Cerebellar nuclear complex (tissue), 1 donor: ENCODE measurements around the gene SGCE.

ENCODE experiments used
- DNase-seq, 2 experiments: peaks; one replicate each; lab custom pipeline; 2025; lab: John Stamatoyannopoulos, UW

The SGCE gene

DNA sequence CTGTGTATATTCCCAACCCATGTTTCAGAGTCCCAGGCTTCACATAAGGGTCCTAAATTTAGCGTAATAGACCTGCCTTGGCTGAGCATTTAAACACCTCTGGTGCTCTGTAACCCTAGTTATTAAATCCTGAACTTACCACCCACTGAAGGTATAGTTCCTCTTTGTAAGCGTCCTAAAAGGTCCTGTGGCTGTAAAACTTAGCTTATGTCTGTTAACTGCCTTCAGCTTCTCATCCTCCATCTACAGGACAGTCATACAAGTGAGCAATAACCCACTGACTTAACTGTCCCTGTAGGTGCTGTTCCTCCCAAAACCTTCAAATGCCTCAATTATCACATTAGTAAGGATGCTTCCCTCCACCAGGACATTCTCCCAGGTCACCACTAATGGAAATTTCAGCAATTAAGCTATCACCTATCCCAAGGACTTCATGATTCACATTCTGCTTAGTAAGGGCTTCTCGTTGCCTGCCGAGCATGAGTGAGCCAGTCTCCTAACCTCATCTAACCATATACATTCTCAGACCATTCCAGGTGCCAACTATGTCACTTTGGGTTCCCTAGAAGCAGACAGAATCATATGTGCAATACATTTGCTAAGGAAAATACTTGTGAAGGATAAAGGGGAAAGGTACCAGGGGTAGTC is 90.6 kb downstream of the SGCE start:
- no peak for DNase-seq

DNA sequence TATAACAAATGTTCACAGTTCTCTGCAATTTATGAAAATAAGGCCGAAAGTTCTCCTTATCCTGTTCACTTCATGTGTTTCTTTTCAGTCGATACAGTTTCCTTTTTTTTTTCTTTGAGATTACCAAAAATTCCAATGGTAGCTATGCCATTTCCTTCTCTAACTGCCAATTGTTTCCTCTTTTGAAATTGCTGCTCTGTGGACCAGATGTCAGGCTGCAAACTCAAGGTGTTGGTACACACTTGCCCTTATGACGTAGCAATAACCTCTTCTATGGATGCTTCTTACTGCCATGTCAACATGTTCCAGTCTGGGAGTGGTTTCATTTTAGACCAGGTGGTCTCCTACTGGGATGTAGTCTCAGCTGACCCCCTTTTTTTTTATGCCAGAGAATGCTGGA is 93.4 kb downstream of the SGCE start:
- no peak for DNase-seq

DNA sequence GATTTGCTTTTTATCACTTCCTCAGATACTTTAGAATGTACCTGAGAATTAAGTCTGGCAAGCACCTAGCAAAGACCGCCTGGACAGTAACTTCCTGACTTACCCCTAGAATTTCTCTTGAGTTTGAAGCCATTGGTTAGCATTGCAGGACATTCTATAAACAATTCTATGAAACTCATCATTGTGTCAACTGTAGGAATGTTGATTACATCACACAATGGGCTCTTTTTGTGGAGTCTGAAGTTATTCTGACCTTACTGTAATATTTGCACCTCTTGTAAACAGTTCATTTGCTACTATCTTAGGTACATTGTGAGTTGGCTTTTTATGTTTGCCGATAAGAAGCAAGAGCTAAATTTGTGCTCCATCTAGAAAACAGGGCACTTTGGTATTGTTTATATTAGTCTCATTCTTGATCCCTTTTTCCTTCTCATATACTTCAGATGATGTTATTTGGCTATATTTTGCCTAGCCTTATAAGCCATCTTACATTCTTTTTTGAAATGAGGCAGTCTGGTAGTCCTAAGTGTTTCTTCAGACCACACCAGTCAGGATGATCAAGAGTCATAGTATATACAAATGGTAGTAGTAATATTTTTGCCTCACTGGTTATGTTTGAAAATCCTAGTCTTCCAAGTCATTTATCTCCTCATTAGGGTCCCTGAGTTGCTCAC is 94.0 kb downstream of the SGCE start:
- DNase-seq, result no peak

DNA sequence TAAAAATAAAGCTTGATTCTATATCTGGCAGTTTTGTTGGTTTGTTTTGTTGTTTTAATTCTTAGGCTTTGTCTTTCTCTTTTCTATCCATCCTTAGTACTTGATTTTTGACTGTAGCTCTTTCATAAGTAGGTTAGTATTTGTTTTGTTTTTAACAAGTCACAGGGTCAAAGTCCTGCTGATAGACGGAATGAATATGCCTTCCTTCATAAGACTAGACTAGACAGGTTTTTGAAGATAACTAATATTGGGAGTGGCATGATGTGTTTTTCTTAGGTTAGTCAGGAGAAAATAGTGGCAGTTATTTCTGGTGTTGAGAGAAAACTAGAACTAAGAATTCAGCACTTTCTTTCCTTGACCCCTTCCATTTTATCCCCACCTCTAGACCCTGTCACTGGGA is 96.0 kb downstream of the SGCE start:
- DNase-seq, result no peak

DNA sequence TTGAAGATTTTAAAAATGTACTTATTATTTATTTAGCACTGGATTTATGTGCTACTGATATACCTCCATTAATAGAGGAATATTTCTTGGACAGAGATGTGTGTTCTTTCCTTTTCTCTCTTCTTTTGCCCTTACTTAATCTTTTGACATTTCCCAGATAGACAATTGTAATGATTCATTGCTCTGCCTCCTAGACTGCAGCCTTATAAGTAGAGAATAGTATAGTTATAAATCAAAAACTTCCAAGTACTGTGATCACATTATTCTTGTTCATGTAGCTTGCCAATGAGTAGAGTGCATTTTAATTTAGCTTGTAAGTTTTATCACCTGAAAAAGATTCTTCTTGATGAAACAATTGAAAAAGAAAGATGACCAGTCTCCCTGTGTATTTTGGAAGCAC is 98.7 kb downstream of the SGCE start:
- DNase-seq, result no peak

DNA sequence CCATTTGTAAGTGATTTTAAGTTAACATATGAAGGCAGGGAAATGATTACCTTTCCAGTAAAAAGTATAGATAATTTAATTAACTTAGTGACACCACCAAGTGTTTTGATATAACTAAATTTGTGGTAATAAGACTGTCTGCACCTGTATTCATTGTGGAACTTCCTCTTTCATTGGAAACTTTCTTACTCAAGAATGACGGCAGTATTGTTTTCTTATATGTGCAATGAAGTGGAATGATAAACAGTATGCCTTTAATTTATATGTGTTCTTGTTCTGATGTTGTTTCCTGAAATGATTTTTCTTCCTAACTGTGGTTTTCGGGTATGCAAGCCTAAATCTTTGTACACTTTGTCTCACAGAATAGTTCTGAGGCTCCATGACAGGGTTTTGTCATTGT is 99.9 kb downstream of the SGCE start:
- DNase-seq, result no peak

DNA sequence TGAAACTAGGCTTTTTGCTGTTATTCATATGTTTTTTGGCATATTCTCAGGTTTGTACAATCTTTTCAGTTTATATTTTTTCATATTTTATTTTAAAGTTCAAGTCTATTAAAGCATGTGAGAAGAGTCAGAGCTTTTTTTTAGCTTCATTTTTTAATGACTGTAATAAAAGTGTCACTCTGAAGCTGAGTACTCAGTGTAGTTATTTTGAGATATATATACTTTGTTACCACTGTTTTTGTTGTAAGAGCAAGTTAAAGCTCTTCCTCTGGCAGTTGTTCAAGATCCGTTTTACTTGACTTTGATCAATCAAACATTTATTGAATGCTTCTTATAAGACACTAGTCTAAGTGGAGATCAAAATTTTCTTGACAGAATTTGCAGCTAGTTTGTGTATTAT is 108.8 kb downstream of the SGCE start:
- no peak for DNase-seq

DNA sequence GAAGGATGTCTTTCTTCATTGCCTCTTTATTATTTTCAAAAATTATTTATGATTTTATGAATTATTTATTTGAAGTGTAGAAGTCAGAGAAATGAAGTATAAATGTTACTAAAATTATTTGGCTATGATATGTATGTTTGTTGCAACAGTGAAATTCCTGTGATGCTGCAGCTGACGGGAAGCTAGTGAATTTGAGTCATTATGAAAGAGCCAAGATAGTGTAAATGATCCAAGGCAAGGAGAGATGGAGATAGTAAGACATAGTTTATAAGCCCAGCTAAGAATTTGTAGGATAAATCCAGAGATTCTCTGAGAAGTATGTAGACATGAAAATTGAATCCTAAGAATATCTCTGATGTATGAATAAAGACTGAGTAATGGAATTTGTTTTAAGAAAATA is 115.5 kb downstream of the SGCE start:
- no peak for DNase-seq
